Smooth muscle cell (in vitro differentiated cells): ENCODE results near the gene NRIP1. TPM values are rescaled to one million over a fixed set of nuclear protein-coding genes. Genes with fewer than 3 reads are reported as not detected.

Experiments
- DNase-seq: peaks from one replicate; lab custom pipeline; 2025; ENCODE audit not compliant: unreplicated experiment; lab: John Stamatoyannopoulos, UW
- H2AFZ ChIP-seq: fragments of 200-600 bp; sonication (generic); 2 replicates; pipeline ENCODE4 v1.6.0; 2016; ENCODE audit warnings: antibody characterized with exemption, low read depth, mild to moderate bottlenecking
- H3F3A ChIP-seq: fragments of 200-600 bp; sonication (generic); 2 replicates; pipeline ENCODE4 v1.6.0; 2017; ENCODE audit warnings: antibody characterized with exemption, low read depth
- H3K27ac ChIP-seq: fragments of 200-600 bp; sonication (generic); 2 replicates; pipeline ENCODE4 v1.5.1; 2016; ENCODE audit warnings: low read depth, mild to moderate bottlenecking
- H3K27me3 ChIP-seq: fragments of 200-600 bp; sonication (generic); 2 replicates; pipeline ENCODE4 v1.6.1; 2016; ENCODE audit warnings: low read depth, mild to moderate bottlenecking
- H3K36me3 ChIP-seq: fragments of 200-600 bp; sonication (generic); 2 replicates; pipeline ENCODE4 v1.5.1; 2016; ENCODE audit warnings: low read depth
- H3K4me1 ChIP-seq: fragments of 200-600 bp; sonication (generic); 2 replicates; pipeline ENCODE4 v1.5.1; 2016; ENCODE audit warnings: low read depth
- H3K4me2 ChIP-seq: fragments of 200-600 bp; sonication (generic); 2 replicates; pipeline ENCODE4 v1.6.0; 2016; ENCODE audit warnings: mild to moderate bottlenecking
- H3K4me3 ChIP-seq: fragments of 200-600 bp; sonication (generic); 2 replicates; pipeline ENCODE4 v1.5.1; 2016; ENCODE audit warnings: mild to moderate bottlenecking
- H3K79me2 ChIP-seq: fragments of 200-600 bp; sonication (generic); 2 replicates; pipeline ENCODE4 v1.6.0; 2016; ENCODE audit warnings: low read depth, mild to moderate bottlenecking
- H3K9ac ChIP-seq: fragments of 200-600 bp; sonication (generic); 2 replicates; pipeline ENCODE4 v1.6.0; 2016; ENCODE audit warnings: low read depth
- H3K9me3 ChIP-seq: fragments of 200-600 bp; sonication (generic); replicated peaks from 2 replicates; pipeline ENCODE4 v1.5.1; 2016; ENCODE audit warnings: low read depth
- H4K20me1 ChIP-seq: fragments of 200-600 bp; sonication (generic); 2 replicates; pipeline ENCODE4 v1.6.0; 2016; ENCODE audit warnings: low read depth
- CTCF ChIP-seq: fragments of 200-600 bp; sonication (generic); IDR thresholded peaks from 2 replicates; pipeline ENCODE4 v1.5.1; 2017; ENCODE audit warnings: borderline replicate concordance, mild to moderate bottlenecking, antibody characterized with exemption; ENCODE audit not compliant: insufficient read depth, poor library complexity, severe bottlenecking
- WGBS: methylation state at CpG from one replicate; pipeline ENCODE4 v1.1.7; 2016; ENCODE audit warnings: low lambda C conversion rate; 5-methylcytosine and 5-hydroxymethylcytosine counted together
- polyA plus RNA-seq: library from polyadenylated mRNA; unstranded; fragments of >200 nt; fragmentation: Nextera tagmentation; extraction: Ambion mirVana; gene quantifications from 2 replicates; pipeline ENCODE4 v1.2.1, GENCODE V29; 2016
- total RNA-seq: library from RNA; depleted of rRNA; stranded (reverse); fragments of >200 nt; gene quantifications from 2 replicates; pipeline ENCODE4 v1.2.3, GENCODE V29; 2014

The NRIP1 gene
- total and polyA plus RNA-seq, 2 experiments from 2014 or later = 5.1 to 26.0 TPM

- Histone ChIP-seq H3K36me3 (no peaks in the 10 kb centered on the region), H3F3A (no peaks in the 10 kb centered on the region), H3K79me2 (no peaks in the 10 kb centered on the region), H3K4me1 (no peaks in the 10 kb centered on the region), H3K9me3 (no peaks in the 10 kb centered on the region), H4K20me1 (no peaks in the 10 kb centered on the region), H3K4me2 (no peak overlapping the region), H3K4me3 (no peak overlapping the region), H3K27ac (no peak overlapping the region), H3K9ac (no peak overlapping the region), H2AFZ (no peak overlapping the region), H3K27me3 (no peaks in the 10 kb centered on the region)
- no peak for TF ChIP-seq CTCF
- WGBS = 92% methylated on average over 3 of the region's 3 CpGs
- no peak for DNase-seq
Measured at GRCh38 chr21:15104470-15104869, 39.7 kb upstream of the NRIP1 start.

DNA sequence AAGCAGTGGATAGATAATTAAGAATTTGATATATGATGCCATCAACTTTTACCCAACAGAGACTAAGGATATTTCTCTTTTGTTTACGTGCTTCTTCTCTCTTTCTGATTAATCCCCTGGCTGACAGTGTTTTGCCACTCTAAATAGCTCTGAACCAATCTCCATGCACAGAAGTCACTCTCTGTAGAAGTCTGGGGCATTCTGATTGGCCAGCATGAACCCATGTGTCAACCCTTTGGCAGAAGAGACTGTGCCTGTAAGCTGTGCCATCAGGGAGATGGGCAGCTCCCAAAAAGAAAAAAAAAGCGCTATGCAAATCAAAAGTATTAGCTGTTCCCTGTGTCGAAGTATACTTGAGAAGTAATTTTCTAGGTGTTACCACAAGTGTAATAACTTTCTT is 34.1 kb upstream of the NRIP1 start:
- no peaks in the 10 kb centered on the region for H3F3A ChIP-seq
- no peaks in the 10 kb centered on the region for H4K20me1 ChIP-seq
- H3K9ac ChIP-seq = no peak overlapping the region
- WGBS = 90% methylated on average over 3 of the region's 3 CpGs
- DNase-seq = no peak
- TF ChIP-seq CTCF = no peak
- H3K9me3 ChIP-seq = no peaks in the 10 kb centered on the region
- H3K36me3 ChIP-seq = no peaks in the 10 kb centered on the region
- no peaks in the 10 kb centered on the region for H3K27me3 ChIP-seq
- no peak overlapping the region for H3K4me2 ChIP-seq
- no peak overlapping the region for H3K4me3 ChIP-seq
- no peaks in the 10 kb centered on the region for H3K79me2 ChIP-seq
- H2AFZ ChIP-seq = no peak overlapping the region
- no peak overlapping the region for H3K27ac ChIP-seq
- no peaks in the 10 kb centered on the region for H3K4me1 ChIP-seq

DNA sequence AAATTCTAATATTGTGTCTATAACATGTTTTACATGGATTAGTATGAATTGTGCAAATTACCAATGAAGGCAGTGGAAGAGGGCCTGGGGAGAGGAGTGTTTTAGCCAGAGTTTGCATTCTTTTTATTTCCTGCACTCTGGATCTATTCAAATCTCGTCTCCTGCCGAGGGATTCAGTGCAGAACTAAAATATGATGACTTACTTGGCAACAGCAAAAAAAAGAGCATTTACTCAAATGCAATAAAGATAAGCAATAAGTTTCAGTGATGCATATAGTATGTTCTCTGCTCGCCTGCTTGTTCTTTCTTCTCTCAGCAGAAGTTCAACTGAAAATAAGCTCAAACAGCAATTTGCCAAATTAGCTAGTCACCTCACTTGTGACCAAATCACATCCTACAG is 33.4 kb upstream of the NRIP1 start:
- no peaks in the 10 kb centered on the region for H3K79me2 ChIP-seq
- no peaks in the 10 kb centered on the region for H4K20me1 ChIP-seq
- no peaks in the 10 kb centered on the region for H3K9me3 ChIP-seq
- no peaks in the 10 kb centered on the region for H3K36me3 ChIP-seq
- TF ChIP-seq CTCF = no peak
- no peaks in the 10 kb centered on the region for H3F3A ChIP-seq
- no peaks in the 10 kb centered on the region for H3K27me3 ChIP-seq
- no peak overlapping the region for H3K4me3 ChIP-seq
- no peak overlapping the region for H3K4me2 ChIP-seq
- WGBS = 38% methylated on average over 3 of the region's 3 CpGs
- no peaks in the 10 kb centered on the region for H3K4me1 ChIP-seq
- H2AFZ ChIP-seq = peak overlapping the region; percentile 23
- no peak for DNase-seq
- H3K27ac ChIP-seq = no peak overlapping the region
- no peak overlapping the region for H3K9ac ChIP-seq

DNA sequence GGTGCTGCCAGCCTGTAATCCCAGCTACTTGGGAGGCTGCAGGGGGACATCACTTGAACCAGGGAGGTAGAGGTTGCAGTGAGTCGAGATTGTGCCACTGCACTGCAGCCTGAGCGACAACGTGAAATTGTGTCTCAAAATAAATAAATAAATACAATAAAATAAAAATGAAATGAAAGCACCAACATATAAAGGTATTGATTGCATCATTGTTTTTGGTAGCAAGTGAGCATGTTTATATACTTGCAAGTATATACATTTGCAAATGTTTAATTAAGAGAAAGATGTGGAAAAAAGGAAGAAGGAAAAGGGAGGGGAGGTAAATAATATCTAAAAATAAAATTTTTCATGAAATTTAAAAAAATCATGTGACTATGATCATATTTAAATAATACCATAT is 32.8 kb upstream of the NRIP1 start:
- H3K79me2 ChIP-seq = no peaks in the 10 kb centered on the region
- DNase-seq = no peak
- H3K9me3 ChIP-seq = no peaks in the 10 kb centered on the region
- H4K20me1 ChIP-seq = no peaks in the 10 kb centered on the region
- H3F3A ChIP-seq = no peaks in the 10 kb centered on the region
- H3K36me3 ChIP-seq = no peaks in the 10 kb centered on the region
- H2AFZ ChIP-seq = no peak overlapping the region
- no peak overlapping the region for H3K4me2 ChIP-seq
- TF ChIP-seq CTCF = no peak
- H3K27ac ChIP-seq = no peak overlapping the region
- no peaks in the 10 kb centered on the region for H3K27me3 ChIP-seq
- H3K4me3 ChIP-seq = no peak overlapping the region
- no peaks in the 10 kb centered on the region for H3K4me1 ChIP-seq
- 96% methylated on average over 3 of the region's 3 CpGs for WGBS
- H3K9ac ChIP-seq = no peak overlapping the region
